Keratinocyte (primary cell): ENCODE results near the gene KRTAP4-9. TPM values are rescaled to one million over a fixed set of nuclear protein-coding genes. Genes with fewer than 3 reads are reported as not detected.

Source experiments
- DNase-seq: peaks from one replicate; pipeline ENCODE4 v3.0.0-alpha.2; 2011; ENCODE audit warnings: low read depth, missing footprints, low spot score
- FAIRE-seq: peaks from 2 replicates; lab custom pipeline; 2011; peaks lifted over from hg19 to GRCh38; lab: Jason Lieb, UNC
- H2AFZ ChIP-seq: 2 replicates; pipeline ENCODE4 v1.6.0; 2012; ENCODE audit warnings: low read length, control low read depth, inconsistent platforms; ENCODE audit not compliant: control insufficient read depth
- H3K27ac ChIP-seq: 2 replicates; pipeline ENCODE4 v1.5.1; 2011; ENCODE audit warnings: low read length; ENCODE audit not compliant: control insufficient read depth, insufficient read depth
- H3K27me3 ChIP-seq: 3 replicates; pipeline ENCODE4 v1.6.0; 2011; ENCODE audit warnings: low read length; ENCODE audit not compliant: control insufficient read depth, insufficient read depth; ENCODE audit errors: extremely low read depth
- H3K36me3 ChIP-seq, 2 experiments: 2 replicates in 1 of 2; 3 replicates in 1 of 2; pipeline ENCODE4 v1.5.1; 2011; ENCODE audit warnings: low read length in 2 of 2, mild to moderate bottlenecking in 1 of 2; ENCODE audit not compliant: control insufficient read depth in 2 of 2, insufficient read depth in 2 of 2; ENCODE audit errors: extremely low read depth in 1 of 2
- H3K4me1 ChIP-seq: 3 replicates; pipeline ENCODE4 v1.5.1; 2011; ENCODE audit warnings: low read length; ENCODE audit not compliant: control insufficient read depth, insufficient read depth; ENCODE audit errors: extremely low read depth
- H3K4me2 ChIP-seq: 3 replicates; pipeline ENCODE4 v1.6.0; 2011; ENCODE audit warnings: low read depth, low read length; ENCODE audit not compliant: control insufficient read depth, insufficient read depth; ENCODE audit errors: extremely low read depth
- H3K4me3 ChIP-seq, 3 experiments: fragments of 200-600 bp in 1 of 3; sonication (generic) in 1 of 3; 2 replicates in 2 of 3; 3 replicates in 1 of 3; pipeline ENCODE4 v1.5.1; 2011 to 2016; ENCODE audit warnings: low read length in 3 of 3, mild to moderate bottlenecking in 3 of 3, control low read depth in 2 of 3, inconsistent platforms in 1 of 3, low read depth in 1 of 3, mixed read lengths in 1 of 3, mixed run types in 1 of 3, moderate library complexity in 1 of 3; ENCODE audit not compliant: control insufficient read depth in 2 of 3, insufficient read depth in 2 of 3; ENCODE audit errors: extremely low read depth in 1 of 3
- H3K79me2 ChIP-seq: 2 replicates; pipeline ENCODE4 v1.6.0; 2012; ENCODE audit warnings: low read length; ENCODE audit not compliant: control insufficient read depth, insufficient read depth
- H3K9ac ChIP-seq: 3 replicates; pipeline ENCODE4 v1.6.0; 2011; ENCODE audit warnings: low read length; ENCODE audit not compliant: control insufficient read depth, insufficient read depth; ENCODE audit errors: extremely low read depth
- H3K9me1 ChIP-seq: 3 replicates; pipeline ENCODE4 v1.6.0; 2011; ENCODE audit warnings: low read length; ENCODE audit not compliant: control insufficient read depth, insufficient read depth; ENCODE audit errors: extremely low read depth
- H3K9me3 ChIP-seq: 2 replicates; pipeline ENCODE4 v1.5.1; 2012; ENCODE audit warnings: low read depth, low read length; ENCODE audit not compliant: control insufficient read depth
- H4K20me1 ChIP-seq: 3 replicates; pipeline ENCODE4 v1.6.0; 2011; ENCODE audit warnings: low read length; ENCODE audit not compliant: control insufficient read depth, insufficient read depth; ENCODE audit errors: extremely low read depth
- EZH2 ChIP-seq: IDR thresholded peaks from one replicate; pipeline ENCODE4 v1.6.1; 2012; ENCODE audit warnings: inconsistent platforms, mild to moderate bottlenecking, low read length, moderate library complexity
- dilution Hi-C: fragments of 300-500 bp; cut with MboI; formaldehyde crosslinking; loops from one replicate; pipeline ENCODE4 v1.7.0; 2020; ENCODE audit warnings: low sequenced_read_pairs; ENCODE audit not compliant: extremely low pct_ligation_motif_present
- polyA plus RNA-seq, 5 experiments: library from polyadenylated mRNA; depleted of rRNA in 3 of 5; stranded (reverse) in 3 of 5; stranded (forward) in 1 of 5; unstranded in 1 of 5; fragments of >200 nt; gene quantifications; 1 replicate in 1 of 5; 2 replicates in 3 of 5; 3 replicates in 1 of 5; pipeline versions ENCODE4 v1.2.1 to v1.2.3, GENCODE V29; 2011 to 2012; ENCODE audit warnings: missing spikeins in 2 of 5, low read depth in 1 of 5, low replicate concordance in 1 of 5
- TF ChIP-seq, protein P1 (sequence below), 3 experiments: IDR thresholded peaks in 1 of 3; conservative IDR thresholded peaks in 1 of 3; optimal IDR thresholded peaks in 1 of 3; 2 replicates in 2 of 3; 3 replicates in 1 of 3; pipeline versions ENCODE3 to v1.5.1; 2011; ENCODE audit warnings: low read length in 3 of 3, mild to moderate bottlenecking in 3 of 3, moderate library complexity in 2 of 3, control low read depth in 1 of 3, inconsistent platforms in 1 of 3; ENCODE audit not compliant: insufficient read depth in 2 of 3; ENCODE audit errors: extremely low read depth in 1 of 3

KRTAP4-9 gene
- polyA plus RNA-seq, 1 donor (not counting 4 experiments of a cell fraction or from before 2014, with no cell fraction given): not detected

DNA sequence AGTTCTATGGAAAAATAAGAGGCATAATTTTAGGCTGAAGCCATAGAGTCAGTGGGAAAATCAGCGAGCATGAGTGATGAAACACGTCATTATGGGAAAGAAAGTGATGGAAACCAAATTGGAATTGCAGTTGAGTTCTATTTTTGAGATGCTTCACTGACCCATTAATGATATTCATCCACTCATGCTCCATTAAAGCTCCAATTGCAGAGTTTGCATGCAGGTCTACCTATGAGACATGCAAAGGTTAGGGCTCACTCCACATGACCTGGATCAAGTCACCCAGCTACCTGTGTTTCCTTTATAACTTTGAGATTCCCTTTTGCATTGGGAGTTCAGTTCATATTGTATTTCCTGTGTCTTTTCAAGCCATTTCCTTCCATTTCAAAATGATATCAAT is 31.5 kb upstream of the KRTAP4-9 start:
- TF ChIP-seq, protein P1, sequence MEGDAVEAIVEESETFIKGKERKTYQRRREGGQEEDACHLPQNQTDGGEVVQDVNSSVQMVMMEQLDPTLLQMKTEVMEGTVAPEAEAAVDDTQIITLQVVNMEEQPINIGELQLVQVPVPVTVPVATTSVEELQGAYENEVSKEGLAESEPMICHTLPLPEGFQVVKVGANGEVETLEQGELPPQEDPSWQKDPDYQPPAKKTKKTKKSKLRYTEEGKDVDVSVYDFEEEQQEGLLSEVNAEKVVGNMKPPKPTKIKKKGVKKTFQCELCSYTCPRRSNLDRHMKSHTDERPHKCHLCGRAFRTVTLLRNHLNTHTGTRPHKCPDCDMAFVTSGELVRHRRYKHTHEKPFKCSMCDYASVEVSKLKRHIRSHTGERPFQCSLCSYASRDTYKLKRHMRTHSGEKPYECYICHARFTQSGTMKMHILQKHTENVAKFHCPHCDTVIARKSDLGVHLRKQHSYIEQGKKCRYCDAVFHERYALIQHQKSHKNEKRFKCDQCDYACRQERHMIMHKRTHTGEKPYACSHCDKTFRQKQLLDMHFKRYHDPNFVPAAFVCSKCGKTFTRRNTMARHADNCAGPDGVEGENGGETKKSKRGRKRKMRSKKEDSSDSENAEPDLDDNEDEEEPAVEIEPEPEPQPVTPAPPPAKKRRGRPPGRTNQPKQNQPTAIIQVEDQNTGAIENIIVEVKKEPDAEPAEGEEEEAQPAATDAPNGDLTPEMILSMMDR (optimal IDR thresholded peaks at IDR 0.05 in 1 of 3, IDR thresholded peaks at IDR 0.05 in 1 of 3, conservative IDR thresholded peaks at IDR 0.05 in 1 of 3; ENCODE audit: extremely low read depth in 1 of 3, insufficient read depth in 2 of 3, low read length in 3 of 3): no peak
- no peak for TF ChIP-seq EZH2
- H3K36me3 ChIP-seq: no peaks in the 10 kb centered on the region
- no peak for FAIRE-seq
- dilution Hi-C loops: no loop called here
- no peaks in the 10 kb centered on the region for H3K27me3 ChIP-seq
- H2AFZ ChIP-seq: no peak overlapping the region
- no peak overlapping the region for H3K4me2 ChIP-seq
- H3K27ac ChIP-seq: no peak overlapping the region
- no peaks in the 10 kb centered on the region for H4K20me1 ChIP-seq
- H3K9me3 ChIP-seq: no peaks in the 10 kb centered on the region
- no peaks in the 10 kb centered on the region for H3K9me1 ChIP-seq
- no peak overlapping the region for H3K4me3 ChIP-seq
- DNase-seq: no peak
- H3K9ac ChIP-seq: no peak overlapping the region
- no peaks in the 10 kb centered on the region for H3K79me2 ChIP-seq
- no peaks in the 10 kb centered on the region for H3K4me1 ChIP-seq

DNA sequence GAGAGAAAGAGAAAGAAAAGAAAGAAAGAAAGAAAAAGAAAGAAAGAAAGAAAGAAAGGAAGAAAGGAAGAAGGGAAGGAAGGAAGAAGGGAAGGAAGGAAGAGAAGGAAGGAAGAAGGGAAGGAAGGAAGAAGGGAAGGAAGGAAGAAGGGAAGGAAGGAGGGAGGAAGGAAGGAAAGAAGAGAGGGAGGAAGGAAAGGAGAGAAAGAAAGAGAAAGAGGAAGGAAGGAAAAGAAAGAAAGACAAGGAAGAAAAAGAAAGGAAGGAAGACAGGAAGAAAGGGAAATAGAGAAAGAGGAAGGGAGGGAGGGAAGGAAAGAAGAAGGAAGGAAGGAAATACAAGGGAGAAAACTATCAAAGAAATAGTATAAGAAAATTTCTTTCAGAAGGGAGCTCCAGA is 28.4 kb upstream of the KRTAP4-9 start:
- DNase-seq: no peak
- no peaks in the 10 kb centered on the region for H4K20me1 ChIP-seq
- no peaks in the 10 kb centered on the region for H3K27me3 ChIP-seq
- no peak overlapping the region for H3K4me3 ChIP-seq
- no peaks in the 10 kb centered on the region for H3K4me1 ChIP-seq
- H3K9ac ChIP-seq: no peak overlapping the region
- H3K9me3 ChIP-seq: no peaks in the 10 kb centered on the region
- no peaks in the 10 kb centered on the region for H3K9me1 ChIP-seq
- H2AFZ ChIP-seq: no peak overlapping the region
- no peaks in the 10 kb centered on the region for H3K36me3 ChIP-seq
- no peak overlapping the region for H3K4me2 ChIP-seq
- no peak for TF ChIP-seq EZH2
- TF ChIP-seq, protein P1 (optimal IDR thresholded peaks at IDR 0.05 in 1 of 3, IDR thresholded peaks at IDR 0.05 in 1 of 3, conservative IDR thresholded peaks at IDR 0.05 in 1 of 3; ENCODE audit: extremely low read depth in 1 of 3, insufficient read depth in 2 of 3, low read length in 3 of 3): no peak
- no peaks in the 10 kb centered on the region for H3K79me2 ChIP-seq
- H3K27ac ChIP-seq: no peak overlapping the region
- FAIRE-seq: no peak
- dilution Hi-C loops: no loop called here
